DOHH2 (cell line): ENCODE measurements around the gene SNX30.
A peak's percentile ranks its signal among the peaks of the same experiment; 100 is the strongest.

Experiments used
- H3F3A ChIP-seq: fragments of 200-600 bp; sonication (generic), shearing (Covaris generic); 2 replicates; pipeline ENCODE4 v1.6.0; 2016; ENCODE audit warnings: antibody characterized with exemption, mild to moderate bottlenecking; ENCODE audit not compliant: control insufficient read depth, insufficient read depth
- H3K27ac ChIP-seq: fragments of 200-600 bp; sonication (generic); 2 replicates; pipeline ENCODE4 v1.5.1; 2014; ENCODE audit warnings: low read depth, mild to moderate bottlenecking, low read length, moderate library complexity
- H3K27me3 ChIP-seq: fragments of 200-600 bp; sonication (generic); 2 replicates; pipeline ENCODE4 v1.6.1; 2014; ENCODE audit warnings: mild to moderate bottlenecking, low read length, mixed read lengths; ENCODE audit not compliant: control insufficient read depth
- H3K36me3 ChIP-seq: fragments of 200-600 bp; sonication (generic); 2 replicates; pipeline ENCODE4 v1.6.1; 2014; ENCODE audit warnings: mild to moderate bottlenecking, low read length, moderate library complexity, mixed read lengths; ENCODE audit not compliant: control insufficient read depth
- H3K4me1 ChIP-seq: fragments of 200-600 bp; sonication (generic); 2 replicates; pipeline ENCODE4 v1.6.1; 2014; ENCODE audit warnings: mild to moderate bottlenecking, low read length, mixed read lengths; ENCODE audit not compliant: control insufficient read depth
- H3K4me2 ChIP-seq: fragments of 200-600 bp; sonication (generic); 2 replicates; pipeline ENCODE4 v1.6.0; 2014; ENCODE audit warnings: mild to moderate bottlenecking, low read length, moderate library complexity
- H3K4me3 ChIP-seq: fragments of 200-600 bp; sonication (generic); 2 replicates; pipeline ENCODE4 v1.5.1; 2014; ENCODE audit warnings: mild to moderate bottlenecking, low read length, mixed read lengths
- H3K79me2 ChIP-seq: fragments of 200-600 bp; sonication (generic); 2 replicates; pipeline ENCODE4 v1.6.1; 2014; ENCODE audit warnings: mild to moderate bottlenecking, low read length, mixed read lengths; ENCODE audit not compliant: control insufficient read depth
- H3K9me2 ChIP-seq: fragments of 200-600 bp; sonication (generic); replicated peaks from 2 replicates; pipeline ENCODE4 v1.6.1; 2014; ENCODE audit warnings: mild to moderate bottlenecking, low read length, mixed read lengths; ENCODE audit not compliant: control insufficient read depth
- H3K9me3 ChIP-seq: fragments of 200-600 bp; sonication (generic); 2 replicates; pipeline ENCODE4 v1.6.1; 2014; ENCODE audit warnings: antibody characterized with exemption, low read length, mixed read lengths; ENCODE audit not compliant: control insufficient read depth, insufficient read depth
- H4K20me1 ChIP-seq: fragments of 200-600 bp; sonication (generic); 2 replicates; pipeline ENCODE4 v1.6.0; 2014; ENCODE audit warnings: low read depth, mild to moderate bottlenecking, antibody characterized with exemption, low read length, moderate library complexity; ENCODE audit not compliant: control insufficient read depth, insufficient read depth
- CTCF ChIP-seq: fragments of 200-600 bp; sonication (generic); IDR thresholded peaks from one replicate; pipeline ENCODE4 v1.5.1; 2014; ENCODE audit warnings: antibody characterized with exemption, mild to moderate bottlenecking, low read depth, low read length; ENCODE audit not compliant: poor library complexity, severe bottlenecking
- EZH2phosphoT487 ChIP-seq: fragments of 200-600 bp; sonication (generic); IDR thresholded peaks from 2 replicates; pipeline ENCODE4 v1.6.1; 2017; ENCODE audit warnings: borderline replicate concordance, mild to moderate bottlenecking, antibody characterized with exemption, low read length, moderate library complexity, mixed read lengths

The SNX30 gene

GRCh38 chr9:112860451-112860850 lies 109.9 kb downstream of the SNX30 start:
- no peaks in the 10 kb centered on the region for H3K9me2 ChIP-seq
- peaks cover 4% of the 10 kb centered on the region; the same call in 1 of the 2 replicates for H3F3A ChIP-seq
- H3K27ac ChIP-seq = no peak overlapping the region
- H3K36me3 ChIP-seq = peaks cover 6% of the 10 kb centered on the region; the same call in 1 of the 2 replicates
- no peaks in the 10 kb centered on the region for H3K27me3 ChIP-seq
- TF ChIP-seq CTCF (no peak), EZH2phosphoT487 (no peak)
- no peaks in the 10 kb centered on the region for H4K20me1 ChIP-seq
- H3K79me2 ChIP-seq = no peaks in the 10 kb centered on the region
- H3K4me1 ChIP-seq = peaks cover 55% of the 10 kb centered on the region
- H3K4me2 ChIP-seq = no peak overlapping the region
- no peak overlapping the region for H3K4me3 ChIP-seq
- no peaks in the 10 kb centered on the region for H3K9me3 ChIP-seq

GRCh38 chr9:112861155-112861554 lies 110.6 kb downstream of the SNX30 start:
- Histone ChIP-seq H3K4me1 (peaks cover 55% of the 10 kb centered on the region), H3K27me3 (no peaks in the 10 kb centered on the region), H3K27ac (no peak overlapping the region), H3F3A (peaks cover 4% of the 10 kb centered on the region; the same call in 1 of the 2 replicates), H3K4me3 (0 out of 2 replicates have a peak overlapping the region, but pooled peaks have one; percentile 12), H3K36me3 (peaks cover 6% of the 10 kb centered on the region; the same call in 1 of the 2 replicates), H4K20me1 (no peaks in the 10 kb centered on the region), H3K9me2 (no peaks in the 10 kb centered on the region), H3K9me3 (no peaks in the 10 kb centered on the region), H3K79me2 (no peaks in the 10 kb centered on the region), H3K4me2 (peak overlapping the region; percentile 39)
- TF ChIP-seq CTCF (no peak), EZH2phosphoT487 (no peak)

- H3K27ac ChIP-seq = no peak overlapping the region
- H3K9me2 ChIP-seq = no peaks in the 10 kb centered on the region
- 0 out of 2 replicates have a peak overlapping the region, but pooled peaks have one; percentile 5 for H3K4me3 ChIP-seq
- H3K4me1 ChIP-seq = peaks cover 55% of the 10 kb centered on the region
- H4K20me1 ChIP-seq = no peaks in the 10 kb centered on the region
- peaks cover 4% of the 10 kb centered on the region; the same call in 1 of the 2 replicates for H3F3A ChIP-seq
- TF ChIP-seq EZH2phosphoT487 (no peak), CTCF (no peak)
- H3K36me3 ChIP-seq = peaks cover 6% of the 10 kb centered on the region; the same call in 1 of the 2 replicates
- no peaks in the 10 kb centered on the region for H3K79me2 ChIP-seq
- peak overlapping the region; percentile 50 for H3K4me2 ChIP-seq
- no peaks in the 10 kb centered on the region for H3K27me3 ChIP-seq
- no peaks in the 10 kb centered on the region for H3K9me3 ChIP-seq
These were observed 111.3 kb downstream of the SNX30 start for GRCh38 chr9:112861638-112862555.
